AG08395 (cell line): ENCODE measurements around the gene PTGES.
"Not testable (repeated sequence)": the region's sequence is repeated elsewhere in the genome, so short reads cannot be mapped to it uniquely, and the experiment has no call there.

ENCODE experiments used
- DNase-seq: peaks from one replicate; pipeline ENCODE4 v3.0.0; 2012; ENCODE audit warnings: mixed read lengths, low spot score

Gene PTGES

GRCh38 chr9:129769669-129770068, 16.8 kb upstream of the PTGES start:
- no peak for DNase-seq

- DNase-seq, result no peak
These were observed 15.6 kb upstream of the PTGES start for GRCh38 chr9:129768486-129768885.

GRCh38 chr9:129765764-129766317, 13.0 kb upstream of the PTGES start:
- no peak for DNase-seq

GRCh38 chr9:129762985-129763926, 10.4 kb upstream of the PTGES start:
- DNase-seq, result peak; percentile 43

- peak; percentile 79 for DNase-seq
These were observed 9.6 kb upstream of the PTGES start for GRCh38 chr9:129762370-129762984.

- DNase-seq, result peak; percentile 73
These were observed 9.1 kb upstream of the PTGES start for GRCh38 chr9:129761901-129762369.

GRCh38 chr9:129761293-129761900, 8.6 kb upstream of the PTGES start:
- DNase-seq, result peak; percentile 43

GRCh38 chr9:129760784-129761183, 7.9 kb upstream of the PTGES start:
- not testable (repeated sequence) for DNase-seq

- DNase-seq, result no peak
These were observed 7.1 kb upstream of the PTGES start for GRCh38 chr9:129759804-129760502.

GRCh38 chr9:129759319-129759718, 6.5 kb upstream of the PTGES start:
- DNase-seq, result no peak

GRCh38 chr9:129757045-129757444, 4.2 kb upstream of the PTGES start:
- DNase-seq, result no peak

- DNase-seq, result no peak
These were observed 3.3 kb upstream of the PTGES start for GRCh38 chr9:129756191-129756590.

- DNase-seq, result no peak
These were observed 2.3 kb upstream of the PTGES start for GRCh38 chr9:129755151-129755550.

GRCh38 chr9:129751841-129752801, 721 bp downstream of the PTGES start:
- peak; percentile 21 for DNase-seq

- DNase-seq, result peak; percentile 63
These were observed 2.7 kb downstream of the PTGES start for GRCh38 chr9:129750013-129750638.

GRCh38 chr9:129749575-129749974, 3.3 kb downstream of the PTGES start:
- no peak for DNase-seq

GRCh38 chr9:129749052-129749451, 3.8 kb downstream of the PTGES start:
- not testable (repeated sequence) for DNase-seq

- no peak for DNase-seq
These were observed 4.6 kb downstream of the PTGES start for GRCh38 chr9:129748249-129748648.

- no peak for DNase-seq
These were observed 6.6 kb downstream of the PTGES start for GRCh38 chr9:129746092-129746777.

GRCh38 chr9:129745200-129745599, 7.6 kb downstream of the PTGES start:
- DNase-seq, result no peak
